NT2/D1 (cell line): Measurements from ENCODE around the gene CTAGE4.
"Not testable (repeated sequence)": the region's sequence is repeated elsewhere in the genome, so short reads cannot be mapped to it uniquely, and the experiment has no call there.

Experiments
- DNase-seq: peaks from one replicate; pipeline ENCODE4 v3.0.0-alpha.2; 2011; ENCODE audit warnings: low read depth, low spot score
- H3K27me3 ChIP-seq: 2 replicates; pipeline ENCODE4 v1.6.0; 2011; ENCODE audit warnings: mild to moderate bottlenecking; ENCODE audit not compliant: insufficient read length, insufficient read depth
- H3K36me3 ChIP-seq: 2 replicates; pipeline ENCODE4 v1.6.1; 2011; ENCODE audit warnings: mild to moderate bottlenecking, low read length, mixed read lengths; ENCODE audit not compliant: insufficient read depth, insufficient read length
- H3K4me1 ChIP-seq: 2 replicates; pipeline ENCODE4 v1.5.1; 2011; ENCODE audit not compliant: insufficient read depth, insufficient read length
- H3K4me3 ChIP-seq: 2 replicates; pipeline ENCODE4 v1.5.1; 2011; ENCODE audit warnings: low read depth; ENCODE audit not compliant: insufficient read length
- H3K9ac ChIP-seq: 2 replicates; pipeline ENCODE4 v1.6.0; 2011; ENCODE audit warnings: low read depth; ENCODE audit not compliant: insufficient read length
- H3K9me3 ChIP-seq: 2 replicates; pipeline ENCODE4 v1.5.1; 2011; ENCODE audit warnings: mild to moderate bottlenecking, low read length; ENCODE audit not compliant: insufficient read depth

The CTAGE4 gene

DNA sequence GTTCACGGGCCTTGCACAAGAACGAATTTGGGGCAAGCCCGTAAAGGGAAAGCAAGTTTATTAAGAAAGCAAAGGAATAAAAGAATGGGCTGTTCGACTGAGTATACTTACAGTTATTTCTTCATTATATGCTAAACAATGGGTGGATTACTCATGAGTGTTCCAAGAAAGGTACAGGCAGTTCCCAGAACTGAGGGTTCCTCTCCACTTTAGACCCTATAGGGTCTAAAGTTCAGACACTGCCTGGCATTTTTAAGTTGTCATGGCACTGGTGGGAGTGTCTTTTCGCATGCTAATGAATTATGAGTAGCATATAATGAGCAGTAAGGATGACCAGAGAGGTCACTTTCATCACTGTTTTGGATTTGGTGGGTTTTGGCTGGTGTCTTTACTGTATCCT lies 22.0 kb downstream of the CTAGE4 start:
- not testable (repeated sequence) for H3K4me1 ChIP-seq, H3K9ac ChIP-seq, H3K36me3 ChIP-seq, DNase-seq, H3K4me3 ChIP-seq, H3K9me3 ChIP-seq, H3K27me3 ChIP-seq

DNA sequence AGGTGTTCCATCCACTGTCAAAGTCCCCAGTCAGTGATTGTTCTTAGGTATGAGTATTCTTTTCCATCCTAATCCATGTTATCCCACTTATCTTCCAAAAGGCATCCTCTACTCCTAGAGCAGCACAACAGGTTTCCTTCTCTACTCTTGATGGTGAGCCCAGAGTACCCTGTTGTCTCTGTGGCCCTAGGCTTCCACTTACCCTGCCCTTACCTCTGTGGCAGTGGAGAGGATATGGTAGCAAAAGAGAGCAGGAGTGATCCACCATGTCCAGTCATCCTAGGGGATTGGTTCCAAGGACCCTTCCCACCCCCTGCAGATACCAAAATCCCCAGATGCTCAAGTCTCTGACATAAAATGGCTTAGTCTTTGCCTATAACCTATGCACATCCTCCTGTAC lies 33.9 kb downstream of the CTAGE4 start:
- H3K4me1 ChIP-seq, H3K4me3 ChIP-seq, H3K9me3 ChIP-seq, H3K36me3 ChIP-seq, DNase-seq, H3K9ac ChIP-seq, H3K27me3 ChIP-seq: not testable (repeated sequence)

DNA sequence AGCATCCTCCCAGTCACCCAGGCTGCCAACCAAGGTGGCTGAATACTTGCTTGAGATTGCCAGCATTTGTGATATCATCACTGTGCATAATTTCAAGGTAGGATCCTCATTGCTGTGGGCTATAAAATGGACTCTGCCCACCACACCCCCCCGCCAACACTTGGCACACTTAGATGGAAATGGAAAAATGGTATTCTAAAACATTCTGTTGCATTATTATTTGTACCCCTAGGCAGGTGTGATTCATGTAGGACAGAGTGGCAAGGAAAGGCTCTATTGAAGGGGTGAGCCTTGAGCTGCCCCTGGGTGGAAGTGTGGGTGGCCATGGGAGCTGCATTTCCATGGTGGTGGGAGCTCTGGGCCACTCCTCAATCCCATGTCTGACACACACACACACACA lies 35.3 kb downstream of the CTAGE4 start:
- DNase-seq, H3K4me1 ChIP-seq, H3K9ac ChIP-seq, H3K36me3 ChIP-seq, H3K9me3 ChIP-seq, H3K27me3 ChIP-seq, H3K4me3 ChIP-seq: not testable (repeated sequence)

DNA sequence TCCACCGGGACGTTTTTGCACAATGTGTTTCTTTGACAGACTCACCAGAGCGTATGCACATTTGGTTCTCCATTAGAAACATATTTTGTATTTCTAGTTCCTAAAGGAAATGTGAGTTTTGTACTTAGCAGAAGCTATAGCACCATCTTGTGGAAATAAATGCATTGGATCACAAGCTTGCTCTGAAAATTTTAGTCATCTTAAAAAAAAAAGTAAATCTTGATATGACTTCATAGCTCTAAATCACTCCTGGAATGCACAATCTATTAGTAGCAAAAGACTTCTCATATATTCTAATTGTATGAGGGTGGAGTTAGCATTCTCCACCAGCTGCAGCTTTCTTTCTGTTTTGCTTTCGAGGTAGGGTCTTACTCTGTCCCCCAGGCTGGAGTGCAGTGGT lies 35.9 kb downstream of the CTAGE4 start:
- DNase-seq, H3K36me3 ChIP-seq, H3K9ac ChIP-seq, H3K27me3 ChIP-seq, H3K4me1 ChIP-seq, H3K9me3 ChIP-seq, H3K4me3 ChIP-seq: not testable (repeated sequence)

DNA sequence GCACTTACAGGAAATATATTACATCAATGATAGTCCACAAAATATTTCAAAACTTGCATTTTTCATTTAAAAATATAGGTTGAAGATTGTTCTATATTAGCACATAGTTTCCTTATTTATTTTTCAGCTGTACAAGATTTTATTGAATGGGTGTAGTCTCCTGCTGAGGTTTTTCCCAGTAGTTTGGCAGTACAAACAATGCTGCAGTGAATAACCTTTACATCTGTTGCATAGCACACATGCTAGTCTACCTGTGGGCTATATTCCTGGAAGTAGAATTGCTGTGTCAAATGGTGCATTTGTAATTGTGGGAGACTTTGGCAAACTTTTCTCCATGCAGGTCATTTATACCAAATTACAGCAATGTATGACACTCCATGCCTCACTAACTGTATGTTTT lies 37.3 kb downstream of the CTAGE4 start:
- not testable (repeated sequence) for H3K9me3 ChIP-seq, H3K36me3 ChIP-seq, H3K9ac ChIP-seq, H3K27me3 ChIP-seq, H3K4me3 ChIP-seq, H3K4me1 ChIP-seq, DNase-seq

DNA sequence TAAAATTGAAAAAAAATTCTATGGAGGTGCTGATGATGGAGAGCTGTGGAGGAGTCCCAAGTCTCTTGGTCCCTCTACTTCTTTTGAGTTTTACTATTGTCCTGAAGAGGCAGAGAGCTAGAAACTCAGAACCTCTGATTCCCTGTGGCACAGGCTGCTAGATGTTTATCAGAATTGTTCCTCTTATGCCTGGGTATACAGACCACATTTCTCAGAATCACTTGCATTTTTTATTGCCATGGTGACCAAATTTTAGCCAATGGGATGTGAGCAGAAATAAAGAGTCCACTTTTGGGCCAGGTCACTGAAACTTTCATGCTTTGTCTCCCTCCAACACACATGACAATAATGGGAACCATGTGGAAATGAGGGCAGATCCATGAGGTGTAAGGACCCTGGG lies 40.4 kb downstream of the CTAGE4 start:
- not testable (repeated sequence) for H3K4me3 ChIP-seq, H3K4me1 ChIP-seq, H3K9ac ChIP-seq, H3K27me3 ChIP-seq, H3K36me3 ChIP-seq, DNase-seq, H3K9me3 ChIP-seq

DNA sequence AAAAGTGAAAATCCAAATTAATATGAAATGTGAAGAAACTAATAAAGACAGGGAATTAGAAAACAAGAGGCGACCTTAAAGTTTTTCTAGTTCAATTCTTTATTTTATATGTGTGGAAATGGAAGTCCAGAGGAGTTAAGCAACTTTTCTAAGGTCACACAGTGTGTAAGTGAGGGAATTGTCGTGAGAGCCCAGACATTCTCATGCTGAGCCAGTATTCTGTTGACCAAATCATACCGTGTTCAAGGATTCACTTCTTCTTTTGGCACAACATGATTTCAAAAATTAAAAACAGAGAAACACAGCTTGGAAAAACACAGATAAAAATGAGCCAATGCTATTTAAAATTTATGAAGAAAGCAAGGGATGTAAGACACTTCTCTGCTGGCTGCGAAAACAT lies 43.6 kb downstream of the CTAGE4 start:
- H3K9ac ChIP-seq, H3K4me3 ChIP-seq, H3K4me1 ChIP-seq: not testable (repeated sequence)

DNA sequence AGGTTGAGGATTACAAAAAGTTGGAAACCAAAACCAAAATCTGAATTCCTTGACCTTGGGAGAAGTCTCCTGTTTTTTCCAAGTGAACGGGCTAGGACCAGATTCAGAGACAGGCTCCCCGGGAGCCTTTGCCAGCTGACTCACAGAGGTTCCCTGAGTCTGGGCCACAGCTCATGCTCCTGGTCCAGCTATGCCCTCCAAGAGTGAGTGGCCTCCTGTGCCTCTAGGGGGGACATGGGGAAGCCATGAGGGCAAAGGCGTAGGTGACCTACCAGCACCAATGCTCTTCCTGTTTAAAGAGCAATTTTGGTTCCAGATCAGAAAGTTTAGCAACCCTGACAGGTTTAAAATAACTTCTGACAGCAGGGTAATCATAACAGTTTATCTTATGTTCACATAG lies 45.5 kb downstream of the CTAGE4 start:
- H3K9me3 ChIP-seq, H3K27me3 ChIP-seq, H3K4me3 ChIP-seq, H3K36me3 ChIP-seq, H3K4me1 ChIP-seq, H3K9ac ChIP-seq, DNase-seq: not testable (repeated sequence)

More for the DNA sequence above, 43.6 kb downstream of the CTAGE4 start:
- not testable (repeated sequence) for DNase-seq, H3K36me3 ChIP-seq, H3K27me3 ChIP-seq, H3K9me3 ChIP-seq

DNA sequence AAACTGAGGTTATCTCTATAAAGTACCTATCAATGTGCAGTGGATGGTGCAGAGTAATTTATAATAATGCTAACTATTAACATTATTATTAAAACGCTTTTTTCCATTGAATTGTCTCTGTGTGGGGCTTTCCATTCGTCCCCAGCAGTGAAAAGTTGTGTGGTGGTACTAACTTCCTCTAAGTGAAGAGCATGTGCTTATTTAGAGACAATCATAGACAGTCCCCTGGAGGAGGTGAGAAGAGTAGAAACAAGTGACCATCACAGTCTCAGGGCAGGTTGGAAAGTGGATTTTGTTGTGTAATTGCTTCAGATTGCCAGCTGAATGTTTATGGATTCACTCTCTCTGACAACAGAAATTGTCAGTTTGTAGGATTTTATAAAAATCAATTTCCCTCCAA lies 47.8 kb downstream of the CTAGE4 start:
- H3K27me3 ChIP-seq, H3K9me3 ChIP-seq, H3K36me3 ChIP-seq, H3K4me1 ChIP-seq, H3K9ac ChIP-seq, DNase-seq, H3K4me3 ChIP-seq: not testable (repeated sequence)

DNA sequence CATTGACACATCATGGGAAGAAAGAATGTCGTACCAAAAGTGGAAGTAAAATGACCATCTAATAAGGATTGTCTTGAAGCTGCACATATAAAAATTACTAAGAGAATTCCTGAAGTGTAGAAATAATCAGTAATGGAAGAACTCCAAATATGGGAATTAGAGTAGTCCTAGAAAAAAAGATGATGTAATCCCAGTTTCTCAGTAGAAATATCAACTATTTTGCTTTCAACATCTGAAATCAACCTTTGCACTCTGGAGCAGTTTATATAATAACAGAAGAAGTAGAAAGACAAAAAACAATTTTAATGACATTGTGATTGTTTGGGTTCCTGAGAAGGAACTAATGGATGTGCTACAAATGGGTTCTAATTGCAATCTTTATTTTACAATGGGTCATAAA lies 49.8 kb downstream of the CTAGE4 start:
- H3K9me3 ChIP-seq, DNase-seq, H3K36me3 ChIP-seq, H3K4me1 ChIP-seq, H3K27me3 ChIP-seq, H3K9ac ChIP-seq, H3K4me3 ChIP-seq: not testable (repeated sequence)
